GM12875 (cell line): ENCODE data around the gene LRBA.

ENCODE experiments used
- H3K4me3 ChIP-seq: one replicate; pipeline ENCODE4 v1.5.1; 2011; ENCODE audit warnings: low read depth, low read length, control low read depth
- CTCF ChIP-seq: IDR thresholded peaks from 2 replicates; pipeline ENCODE4 v1.5.1; 2011; ENCODE audit warnings: low read depth, mild to moderate bottlenecking, control low read depth, inconsistent platforms, low read length, moderate library complexity, borderline replicate concordance; ENCODE audit not compliant: insufficient read depth

Gene LRBA

DNA sequence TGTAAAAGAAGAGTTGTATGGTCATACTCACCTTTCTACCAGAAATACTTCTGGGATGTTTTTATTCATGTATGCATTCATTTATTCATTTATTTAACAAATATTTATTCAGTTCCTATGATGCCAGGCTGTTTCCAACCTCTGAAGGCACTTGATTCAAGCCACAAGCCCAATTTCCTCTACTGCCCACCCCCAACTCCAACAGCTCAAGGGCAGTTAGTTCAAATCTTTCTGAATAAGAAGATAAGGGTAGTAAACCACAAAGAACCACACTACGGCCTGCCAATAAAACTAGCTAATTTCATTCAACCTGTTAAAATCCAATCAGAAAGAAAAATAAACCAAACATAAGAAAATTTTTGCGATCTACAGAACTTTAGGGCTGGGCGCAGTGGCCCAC is 31.2 kb downstream of the LRBA start:
- no peak for TF ChIP-seq CTCF
- no peak overlapping the region for H3K4me3 ChIP-seq

DNA sequence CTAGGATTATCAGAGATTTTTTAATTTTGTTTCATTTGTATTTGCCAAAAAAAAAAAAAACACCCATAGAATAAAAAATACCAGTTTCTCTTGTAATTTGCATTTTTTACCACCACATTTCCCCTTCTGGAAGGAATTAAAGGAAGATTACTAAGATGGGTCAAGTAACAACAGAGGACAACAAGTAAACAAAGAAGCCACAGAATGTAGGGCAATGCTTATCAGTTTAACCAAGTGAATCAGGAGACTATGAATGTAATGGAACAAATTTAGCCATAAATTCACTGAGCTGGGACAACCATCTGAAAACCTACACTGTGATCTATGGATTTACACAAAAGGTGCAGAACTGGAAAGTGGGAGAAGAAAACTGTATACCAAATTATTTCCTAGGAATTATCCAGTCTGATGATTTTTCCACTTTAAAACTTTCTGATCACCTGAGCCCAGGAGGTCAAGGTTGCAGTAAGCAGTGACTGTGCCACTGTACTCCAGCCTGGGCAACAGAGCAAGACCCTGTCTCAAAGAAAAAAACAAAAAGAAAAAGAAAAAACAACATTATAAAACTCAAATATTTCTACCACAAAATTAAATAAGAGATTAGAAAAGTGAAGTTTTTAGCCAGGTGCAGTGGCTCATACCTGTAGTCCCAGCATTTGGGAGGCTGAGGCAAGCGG is 32.4 kb downstream of the LRBA start:
- no peak overlapping the region for H3K4me3 ChIP-seq
- TF ChIP-seq CTCF = no peak

DNA sequence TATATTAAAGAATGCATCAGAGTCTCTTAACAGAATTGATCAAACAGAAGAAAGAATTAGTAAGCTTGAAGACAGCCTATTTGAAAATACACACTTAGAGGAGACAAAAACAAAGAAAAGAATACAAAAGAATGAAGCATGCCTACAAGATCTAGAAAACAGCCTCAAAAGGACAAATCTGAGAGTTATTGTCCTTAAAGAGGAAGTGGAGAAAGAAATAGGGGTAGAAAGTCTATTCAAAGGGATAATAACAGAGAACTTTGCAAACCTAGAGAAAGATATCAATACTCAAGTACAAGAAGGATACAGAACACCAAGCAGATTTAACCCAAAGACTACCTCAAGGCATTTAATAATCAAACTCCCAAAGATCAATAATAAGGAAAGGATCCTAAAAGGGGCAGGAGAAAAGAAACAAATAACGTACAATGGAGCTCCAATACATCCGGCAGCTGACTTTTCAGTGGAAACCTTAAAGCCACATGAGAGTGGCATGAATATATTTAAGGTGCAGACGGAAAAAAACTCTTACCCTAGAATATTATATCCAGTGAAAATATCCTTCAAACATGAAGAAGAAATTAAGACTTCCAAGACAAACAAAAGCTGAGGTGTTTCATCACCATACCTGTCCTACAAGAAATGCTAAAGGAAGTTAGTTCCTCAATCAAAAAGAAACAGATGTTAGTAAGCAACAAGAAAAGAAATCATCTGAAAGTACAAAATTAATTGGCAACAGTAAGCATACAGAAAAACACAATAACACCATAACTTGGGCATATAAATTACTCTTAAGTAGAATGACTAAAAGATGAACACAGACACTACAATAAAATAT is 36.1 kb downstream of the LRBA start:
- H3K4me3 ChIP-seq = no peak overlapping the region
- no peak for TF ChIP-seq CTCF

DNA sequence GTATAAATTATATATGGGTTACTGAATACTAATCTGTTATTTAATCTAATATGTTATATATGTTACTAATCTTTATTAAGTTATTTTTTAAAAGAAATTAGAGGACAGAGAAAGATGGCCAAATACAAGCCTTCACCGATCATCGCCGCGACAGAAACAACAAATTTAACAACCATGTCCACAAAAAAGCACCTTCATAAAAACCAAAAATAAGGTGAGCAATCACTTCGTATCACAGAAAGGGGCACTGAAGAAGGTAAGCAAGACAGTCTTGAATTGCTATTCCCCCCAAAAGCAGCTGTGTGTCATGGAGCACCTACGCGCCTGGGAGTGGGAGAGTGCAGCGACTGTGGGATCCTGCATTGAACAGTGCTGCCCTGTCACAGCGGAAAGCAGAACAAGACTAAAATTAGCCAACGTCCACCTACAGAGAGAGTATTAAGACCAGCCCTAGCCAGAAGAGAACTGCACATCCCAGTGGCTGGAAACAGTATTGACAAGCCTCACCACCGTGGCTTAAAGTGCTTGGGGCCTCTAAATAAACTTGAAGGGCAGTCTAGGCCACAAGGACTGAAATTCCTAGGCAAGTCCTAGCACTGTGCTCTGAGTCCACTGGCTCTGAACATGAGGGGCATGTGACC is 38.5 kb downstream of the LRBA start:
- TF ChIP-seq CTCF = peak; percentile 22; the same call in 1 of the 2 replicates
- no peak overlapping the region for H3K4me3 ChIP-seq

- no peak for TF ChIP-seq CTCF
- no peak overlapping the region for H3K4me3 ChIP-seq
Measured at GRCh38 chr4:150974750-150975149, 40.3 kb downstream of the LRBA start.

- TF ChIP-seq CTCF = no peak
- no peak overlapping the region for H3K4me3 ChIP-seq
Measured at GRCh38 chr4:150974252-150974640, 40.8 kb downstream of the LRBA start.
